SK-N-SH treated with all-trans-retinoic acid at 6 μM for 48 hours (cell line): ENCODE data around the gene RNF175.

Experiments used
- BACH2 ChIP-seq: fragments of 250-450 bp; sonication (Bioruptor Pico); IDR thresholded peaks from 2 replicates; pipeline ENCODE4 v1.9.0; 2021; ENCODE audit warnings: mild to moderate bottlenecking, borderline replicate concordance
- CREB5 ChIP-seq: fragments of 250-450 bp; sonication (Bioruptor Pico); IDR thresholded peaks from 2 replicates; pipeline ENCODE4 v1.5.1; 2020; ENCODE audit warnings: low read depth, mild to moderate bottlenecking, moderate library complexity
- GLIS3 ChIP-seq: fragments of 250-450 bp; sonication (Bioruptor Pico); IDR thresholded peaks from 2 replicates; pipeline ENCODE4 v1.5.0; 2020; ENCODE audit warnings: mild to moderate bottlenecking, moderate library complexity
- ISL1 ChIP-seq: fragments of 250-450 bp; sonication (Bioruptor Pico); IDR thresholded peaks from 2 replicates; pipeline ENCODE4 v2.1.2; 2022; ENCODE audit warnings: mild to moderate bottlenecking, moderate library complexity
- RARB ChIP-seq: fragments of 250-450 bp; sonication (Bioruptor Pico); IDR thresholded peaks from 2 replicates; pipeline ENCODE4 v1.8.0; 2021; ENCODE audit warnings: mild to moderate bottlenecking, moderate library complexity
- TOX ChIP-seq: fragments of 250-450 bp; sonication (Bioruptor Pico); IDR thresholded peaks from 2 replicates; pipeline ENCODE4 v1.8.0; 2021; ENCODE audit warnings: mild to moderate bottlenecking, moderate library complexity, borderline replicate concordance
- TSHZ2 ChIP-seq: fragments of 250-450 bp; sonication (Bioruptor Pico); IDR thresholded peaks from 2 replicates; pipeline ENCODE4 v1.5.0; 2020; ENCODE audit warnings: mild to moderate bottlenecking, moderate library complexity
- ZFP3 ChIP-seq: fragments of 250-450 bp; sonication (Bioruptor Pico); IDR thresholded peaks from 2 replicates; pipeline ENCODE4 v1.5.0; 2020; ENCODE audit warnings: mild to moderate bottlenecking, moderate library complexity
- ZFP30 ChIP-seq: fragments of 450-650 bp; formaldehyde crosslinking; IDR thresholded peaks from 2 replicates; pipeline ENCODE4 v1.5.0; 2022; ENCODE audit warnings: mild to moderate bottlenecking, moderate library complexity
- TF ChIP-seq, protein P1 (sequence below): fragments of 250-450 bp; sonication (Bioruptor Pico); IDR thresholded peaks from 2 replicates; pipeline ENCODE4 v1.8.0; 2020; ENCODE audit warnings: mild to moderate bottlenecking, moderate library complexity, borderline replicate concordance

DNA sequence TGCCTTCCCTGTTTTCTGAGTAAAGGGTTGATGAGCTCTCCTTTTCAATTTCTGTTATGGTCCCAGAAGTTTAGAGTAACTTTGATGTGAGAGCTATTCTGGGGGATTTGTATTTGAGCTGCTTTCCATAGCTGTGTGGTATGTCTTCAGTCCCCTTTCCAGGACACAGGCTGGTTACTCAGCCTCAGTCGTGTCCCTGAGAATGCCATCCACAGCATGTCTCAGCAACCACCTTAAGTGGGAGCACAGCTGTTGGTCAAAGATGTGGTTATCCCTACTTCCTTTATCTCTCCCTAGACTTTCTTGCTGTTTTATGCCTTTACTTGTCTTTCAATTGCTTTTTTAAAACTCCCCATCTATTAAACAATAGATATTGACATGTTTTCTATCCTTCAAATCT lies 37.8 kb downstream of the RNF175 start:
- TF ChIP-seq, protein P1, sequence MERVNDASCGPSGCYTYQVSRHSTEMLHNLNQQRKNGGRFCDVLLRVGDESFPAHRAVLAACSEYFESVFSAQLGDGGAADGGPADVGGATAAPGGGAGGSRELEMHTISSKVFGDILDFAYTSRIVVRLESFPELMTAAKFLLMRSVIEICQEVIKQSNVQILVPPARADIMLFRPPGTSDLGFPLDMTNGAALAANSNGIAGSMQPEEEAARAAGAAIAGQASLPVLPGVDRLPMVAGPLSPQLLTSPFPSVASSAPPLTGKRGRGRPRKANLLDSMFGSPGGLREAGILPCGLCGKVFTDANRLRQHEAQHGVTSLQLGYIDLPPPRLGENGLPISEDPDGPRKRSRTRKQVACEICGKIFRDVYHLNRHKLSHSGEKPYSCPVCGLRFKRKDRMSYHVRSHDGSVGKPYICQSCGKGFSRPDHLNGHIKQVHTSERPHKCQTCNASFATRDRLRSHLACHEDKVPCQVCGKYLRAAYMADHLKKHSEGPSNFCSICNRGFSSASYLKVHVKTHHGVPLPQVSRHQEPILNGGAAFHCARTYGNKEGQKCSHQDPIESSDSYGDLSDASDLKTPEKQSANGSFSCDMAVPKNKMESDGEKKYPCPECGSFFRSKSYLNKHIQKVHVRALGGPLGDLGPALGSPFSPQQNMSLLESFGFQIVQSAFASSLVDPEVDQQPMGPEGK: no peak
- TF ChIP-seq TOX (CRISPR knock-in tag): no peak
- no peak for TF ChIP-seq GLIS3 (CRISPR knock-in tag)
- TF ChIP-seq ISL1 (CRISPR knock-in tag): no peak
- TF ChIP-seq ZFP30 (CRISPR knock-in tag): no peak
- no peak for TF ChIP-seq BACH2 (CRISPR knock-in tag)
- no peak for TF ChIP-seq TSHZ2
- no peak for TF ChIP-seq RARB (CRISPR knock-in tag)
- no peak for TF ChIP-seq CREB5 (CRISPR knock-in tag)
- TF ChIP-seq ZFP3 (CRISPR knock-in tag): no peak
